Measurements from ENCODE around the gene ARPP21. TPM values are rescaled to one million over a fixed set of nuclear protein-coding genes. Genes with fewer than 3 reads are reported as not detected.
A peak's percentile ranks its signal among the peaks of the same experiment; 100 is the strongest.
"Not testable (repeated sequence)": the region's sequence is repeated elsewhere in the genome, so short reads cannot be mapped to it uniquely, and the experiment has no call there.

The ARPP21 gene
- total RNA-seq, 1 donor from 2014 or later = not detected

DNA sequence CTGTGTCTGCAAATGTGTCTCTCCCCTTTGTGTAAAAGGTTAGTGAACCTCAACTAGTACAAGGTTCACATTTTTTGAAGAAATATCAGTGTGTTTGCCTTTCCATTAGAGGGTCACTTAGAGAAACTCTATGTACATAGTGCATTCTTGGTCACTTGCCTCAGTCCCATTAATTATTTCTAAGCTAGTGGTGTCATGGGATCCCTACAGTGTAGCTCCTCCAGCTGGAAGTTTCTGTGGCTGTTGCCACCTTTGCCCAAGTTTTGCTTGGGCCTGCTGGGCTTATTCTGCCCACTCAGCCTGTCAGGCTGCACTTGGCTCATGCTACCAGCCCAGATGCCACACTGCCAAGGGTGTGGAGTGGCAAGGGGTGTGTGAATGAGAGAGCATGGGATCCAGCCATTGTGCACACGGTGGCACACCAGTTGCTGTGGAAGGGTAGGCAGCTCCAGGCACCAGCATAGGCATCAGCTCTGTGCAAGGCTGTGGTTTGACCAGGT lies 161.7 kb downstream of the ARPP21 start:
- Histone ChIP-seq H3K27ac (no peak overlapping the region), H3K27me3 (ENCODE audit: low read depth) (no peaks in the 10 kb centered on the region), H3K9me3 (no peaks in the 10 kb centered on the region), H3K36me3 (no peaks in the 10 kb centered on the region), H3K4me1 (no peaks in the 10 kb centered on the region), H3K4me3 (no peak overlapping the region)
- intact Hi-C loops (cut with DNase I) = no loop called here
- TF ChIP-seq, protein P1, sequence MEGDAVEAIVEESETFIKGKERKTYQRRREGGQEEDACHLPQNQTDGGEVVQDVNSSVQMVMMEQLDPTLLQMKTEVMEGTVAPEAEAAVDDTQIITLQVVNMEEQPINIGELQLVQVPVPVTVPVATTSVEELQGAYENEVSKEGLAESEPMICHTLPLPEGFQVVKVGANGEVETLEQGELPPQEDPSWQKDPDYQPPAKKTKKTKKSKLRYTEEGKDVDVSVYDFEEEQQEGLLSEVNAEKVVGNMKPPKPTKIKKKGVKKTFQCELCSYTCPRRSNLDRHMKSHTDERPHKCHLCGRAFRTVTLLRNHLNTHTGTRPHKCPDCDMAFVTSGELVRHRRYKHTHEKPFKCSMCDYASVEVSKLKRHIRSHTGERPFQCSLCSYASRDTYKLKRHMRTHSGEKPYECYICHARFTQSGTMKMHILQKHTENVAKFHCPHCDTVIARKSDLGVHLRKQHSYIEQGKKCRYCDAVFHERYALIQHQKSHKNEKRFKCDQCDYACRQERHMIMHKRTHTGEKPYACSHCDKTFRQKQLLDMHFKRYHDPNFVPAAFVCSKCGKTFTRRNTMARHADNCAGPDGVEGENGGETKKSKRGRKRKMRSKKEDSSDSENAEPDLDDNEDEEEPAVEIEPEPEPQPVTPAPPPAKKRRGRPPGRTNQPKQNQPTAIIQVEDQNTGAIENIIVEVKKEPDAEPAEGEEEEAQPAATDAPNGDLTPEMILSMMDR (IDR thresholded peaks at IDR 0.05) = no peak
- ATAC-seq (peak; percentile 14 to 65), DNase-seq (no peak)

GRCh38 chr3:35814531-35814930 lies 175.2 kb downstream of the ARPP21 start:
- intact Hi-C loops (cut with DNase I) = no loop called here
- TF ChIP-seq, protein P1 (IDR thresholded peaks at IDR 0.05) = no peak
- no peak overlapping the region for H3K27ac ChIP-seq
- H3K36me3 ChIP-seq = no peaks in the 10 kb centered on the region
- H3K4me3 ChIP-seq = no peak overlapping the region
- ATAC-seq = no peak
- no peak for DNase-seq
- no peaks in the 10 kb centered on the region for H3K4me1 ChIP-seq
- no peaks in the 10 kb centered on the region for H3K27me3 ChIP-seq (ENCODE audit: low read depth)
- no peaks in the 10 kb centered on the region for H3K9me3 ChIP-seq

DNA sequence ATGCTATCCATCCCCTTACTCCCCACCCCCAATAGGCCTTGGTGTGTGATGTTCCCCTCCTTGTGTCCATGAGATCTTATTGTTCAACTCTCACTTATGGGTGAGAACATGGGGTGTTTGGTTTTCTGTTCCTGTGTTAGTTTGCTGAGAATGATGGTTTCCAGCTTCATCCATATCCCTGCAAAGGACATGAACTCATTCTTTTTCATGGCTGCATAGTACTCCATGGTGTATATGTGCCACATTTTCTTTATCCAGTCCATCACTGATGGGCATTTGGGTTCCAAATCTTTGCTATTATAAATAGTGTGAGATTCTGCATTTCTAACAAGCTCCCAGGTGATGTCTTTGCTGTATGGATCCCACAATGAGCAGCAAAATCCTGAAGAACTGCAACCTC lies 176.5 kb downstream of the ARPP21 start:
- ATAC-seq; DNase-seq; intact Hi-C loops (cut with DNase I); H3K9me3 ChIP-seq; H3K27me3 ChIP-seq (ENCODE audit: low read depth); H3K4me3 ChIP-seq; H3K27ac ChIP-seq; H3K4me1 ChIP-seq; H3K36me3 ChIP-seq: not testable (repeated sequence)

GRCh38 chr3:35817216-35817615 lies 177.9 kb downstream of the ARPP21 start:
- TF ChIP-seq, protein P1 (IDR thresholded peaks at IDR 0.05) = no peak
- no peak for ATAC-seq
- no peak for DNase-seq

GRCh38 chr3:35832140-35832571 lies 192.8 kb downstream of the ARPP21 start:
- H3K9me3 ChIP-seq = no peaks in the 10 kb centered on the region
- intact Hi-C loops (cut with DNase I) = no loop called here
- DNase-seq = no peak
- H3K27me3 ChIP-seq (ENCODE audit: low read depth) = no peaks in the 10 kb centered on the region
- H3K4me1 ChIP-seq = no peaks in the 10 kb centered on the region
- TF ChIP-seq, protein P1 (IDR thresholded peaks at IDR 0.05) = no peak
- ATAC-seq = no peak
- no peak overlapping the region for H3K4me3 ChIP-seq
- no peaks in the 10 kb centered on the region for H3K36me3 ChIP-seq
- H3K27ac ChIP-seq = no peak overlapping the region

More at GRCh38 chr3:35817216-35817615, 177.9 kb downstream of the ARPP21 start:
- Histone ChIP-seq H3K27ac (no peak overlapping the region), H3K4me3 (no peak overlapping the region), H3K36me3 (no peaks in the 10 kb centered on the region), H3K27me3 (ENCODE audit: low read depth) (no peaks in the 10 kb centered on the region), H3K9me3 (no peaks in the 10 kb centered on the region), H3K4me1 (no peaks in the 10 kb centered on the region)
- intact Hi-C loops (cut with DNase I) = no loop called here

Small RNA genes lying within 50 kb of the gene (microRNA-seq; reads per million reads assigned to microRNA genes)
- not detected for gene MIR128-2 (ENCODE audit: borderline number of aligned reads)

All from lower lobe of right lung (tissue), 2 donors.